Measurements from ENCODE around the gene SLC16A10. TPM values are rescaled to one million over a fixed set of nuclear protein-coding genes. Genes with fewer than 3 reads are reported as not detected.
"Not testable (repeated sequence)": the region's sequence is repeated elsewhere in the genome, so short reads cannot be mapped to it uniquely, and the experiment has no call there.

SLC16A10 gene
- 10 to 100 TPM; 21.2 to 29.6 (median 25.3) TPM for polyA plus RNA-seq (ENCODE audit: insufficient read length in 4 of 4)

- DNase-seq (ENCODE audit: low read depth in 4 of 4, low spot score in 2 of 4) = peak in 2 of 4 donors; percentile 58 to 69
These were observed at the start of gene SLC16A10 for GRCh38 chr6:111087106-111087835. Gene SLC16A10, plus strand, starts transcription at chr6:111087503. Its CDS starts 250 bp downstream, at chr6:111087753.

- no peak for DNase-seq (ENCODE audit: low read depth in 4 of 4, low spot score in 2 of 4)
These were observed 48.6 kb upstream of the SLC16A10 start for GRCh38 chr6:111038534-111039252.

GRCh38 chr6:111041917-111042316 lies 45.4 kb upstream of the SLC16A10 start:
- no peak for DNase-seq (ENCODE audit: low read depth in 4 of 4, low spot score in 2 of 4)

- DNase-seq (ENCODE audit: low read depth in 4 of 4, low spot score in 2 of 4) = no peak
These were observed 40.1 kb upstream of the SLC16A10 start for GRCh38 chr6:111047244-111047643.

- DNase-seq (ENCODE audit: low read depth in 4 of 4, low spot score in 2 of 4) = no peak
These were observed 36.9 kb upstream of the SLC16A10 start for GRCh38 chr6:111050261-111051023.

- DNase-seq (ENCODE audit: low read depth in 4 of 4, low spot score in 2 of 4) = no peak
These were observed 35.1 kb upstream of the SLC16A10 start for GRCh38 chr6:111052171-111052570.

- DNase-seq (ENCODE audit: low read depth in 4 of 4, low spot score in 2 of 4) = no peak
These were observed 30.1 kb upstream of the SLC16A10 start for GRCh38 chr6:111057074-111057752.

GRCh38 chr6:111061508-111061907 lies 25.8 kb upstream of the SLC16A10 start:
- no peak for DNase-seq (ENCODE audit: low read depth in 4 of 4, low spot score in 2 of 4)

GRCh38 chr6:111061985-111062384 lies 25.3 kb upstream of the SLC16A10 start:
- DNase-seq (ENCODE audit: low read depth in 4 of 4, low spot score in 2 of 4) = not testable (repeated sequence)

- DNase-seq (ENCODE audit: low read depth in 4 of 4, low spot score in 2 of 4) = not testable (repeated sequence)
These were observed 24.4 kb upstream of the SLC16A10 start for GRCh38 chr6:111062860-111063259.

- no peak for DNase-seq (ENCODE audit: low read depth in 4 of 4, low spot score in 2 of 4)
These were observed 19.0 kb upstream of the SLC16A10 start for GRCh38 chr6:111068109-111068865.

- DNase-seq (ENCODE audit: low read depth in 4 of 4, low spot score in 2 of 4) = no peak
These were observed 18.5 kb upstream of the SLC16A10 start for GRCh38 chr6:111068866-111069234.

GRCh38 chr6:111069382-111070104 lies 17.8 kb upstream of the SLC16A10 start:
- no peak for DNase-seq (ENCODE audit: low read depth in 4 of 4, low spot score in 2 of 4)

- DNase-seq (ENCODE audit: low read depth in 4 of 4, low spot score in 2 of 4) = no peak
These were observed 16.9 kb upstream of the SLC16A10 start for GRCh38 chr6:111070105-111071005.

GRCh38 chr6:111072801-111073360 lies 14.4 kb upstream of the SLC16A10 start:
- no peak for DNase-seq (ENCODE audit: low read depth in 4 of 4, low spot score in 2 of 4)

GRCh38 chr6:111074311-111074710 lies 13.0 kb upstream of the SLC16A10 start:
- DNase-seq (ENCODE audit: low read depth in 4 of 4, low spot score in 2 of 4) = no peak

GRCh38 chr6:111076024-111076695 lies 11.1 kb upstream of the SLC16A10 start:
- DNase-seq (ENCODE audit: low read depth in 4 of 4, low spot score in 2 of 4) = no peak

All from left renal cortex interstitium (tissue), 4 donors.